Activated T-cell treated with anti-CD3 and anti-CD28 coated beads, Interleukin-2, amount 50 U/mL, for 4 hours (primary cell): ENCODE results near the gene FASN. TPM values are rescaled to one million over a fixed set of nuclear protein-coding genes. Genes with fewer than 3 reads are reported as not detected.
A peak's percentile ranks its signal among the peaks of the same experiment; 100 is the strongest.
"Not testable (repeated sequence)": the region's sequence is repeated elsewhere in the genome, so short reads cannot be mapped to it uniquely, and the experiment has no call there.

ENCODE experiments used
- ATAC-seq, 2 donors: fragments of 200-7000 bp; cut with Tn5 transposase; one replicate each; pipeline ENCODE4 v1.10.0; 2021
- DNase-seq: peaks from one replicate; pipeline ENCODE4 v3.0.0-alpha.2; 2020
- H3K27me3 Mint-ChIP-seq: one replicate; pipeline ENCODE4 v1.8.0; 2021; ENCODE audit warnings: low read depth, mixed read lengths
- H3K36me3 Mint-ChIP-seq: one replicate; pipeline ENCODE4 v1.8.0; 2022; ENCODE audit warnings: mixed read lengths; ENCODE audit not compliant: insufficient read depth
- H3K4me1 Mint-ChIP-seq: one replicate; pipeline ENCODE4 v1.8.0; 2021; ENCODE audit warnings: low read depth, mixed read lengths
- H3K4me3 Mint-ChIP-seq: one replicate; pipeline ENCODE4 v1.8.0; 2021; ENCODE audit warnings: mild to moderate bottlenecking, moderate library complexity, mixed read lengths
- H3K9me3 Mint-ChIP-seq: one replicate; pipeline ENCODE4 v1.8.0; 2021; ENCODE audit warnings: mixed read lengths
- total RNA-seq, 3 donors: library from RNA; stranded (reverse); gene quantifications; one replicate each; pipeline ENCODE4 v1.2.1, GENCODE V29; 2021

Gene FASN
- total RNA-seq, 3 donors from 2014 or later: 365 to 468 (median 403) TPM

GRCh38 chr17:82049106-82049505 lies 48.9 kb downstream of the FASN start:
- H3K36me3 Mint-ChIP-seq: peaks cover 6% of the 10 kb centered on the region
- no peak for DNase-seq
- no peaks in the 10 kb centered on the region for H3K9me3 Mint-ChIP-seq
- H3K27me3 Mint-ChIP-seq: no peaks in the 10 kb centered on the region
- peaks cover 12% of the 10 kb centered on the region for H3K4me1 Mint-ChIP-seq
- H3K4me3 Mint-ChIP-seq: no peak overlapping the region
- ATAC-seq: no peak

DNA sequence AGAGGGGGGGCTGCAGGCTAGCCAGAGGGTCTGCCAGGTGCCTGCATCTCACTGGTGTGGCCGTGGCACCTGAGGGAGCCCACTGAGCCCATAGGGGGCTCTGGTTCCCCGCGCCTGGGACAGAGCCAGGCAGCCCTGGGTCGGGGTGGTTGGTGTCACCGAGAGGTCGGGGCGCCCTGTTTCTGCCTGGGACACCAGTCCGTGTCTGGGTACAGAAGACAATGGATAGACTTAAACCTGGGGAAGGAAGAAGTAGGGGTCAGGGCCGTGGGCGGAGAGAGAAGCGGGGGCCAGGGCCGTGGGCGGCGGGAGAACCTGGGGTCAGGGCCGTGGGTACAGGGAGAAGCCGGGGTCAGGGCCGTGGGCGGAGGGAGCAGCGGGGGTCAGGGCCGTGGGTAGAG lies 49.5 kb downstream of the FASN start:
- DNase-seq (no peak), ATAC-seq (no peak)
- H3K36me3 Mint-ChIP-seq: peaks cover 6% of the 10 kb centered on the region
- H3K27me3 Mint-ChIP-seq: no peaks in the 10 kb centered on the region
- no peak overlapping the region for H3K4me3 Mint-ChIP-seq
- peaks cover 11% of the 10 kb centered on the region for H3K4me1 Mint-ChIP-seq
- no peaks in the 10 kb centered on the region for H3K9me3 Mint-ChIP-seq

GRCh38 chr17:82047914-82048570 lies 50.0 kb downstream of the FASN start:
- H3K4me1 Mint-ChIP-seq: peaks cover 11% of the 10 kb centered on the region
- no peak overlapping the region for H3K4me3 Mint-ChIP-seq
- DNase-seq (no peak), ATAC-seq (no peak)
- H3K27me3 Mint-ChIP-seq: no peaks in the 10 kb centered on the region
- H3K9me3 Mint-ChIP-seq: no peaks in the 10 kb centered on the region
- peaks cover 6% of the 10 kb centered on the region for H3K36me3 Mint-ChIP-seq

- peaks cover 6% of the 10 kb centered on the region for H3K36me3 Mint-ChIP-seq
- DNase-seq (no peak), ATAC-seq (no peak)
- no peaks in the 10 kb centered on the region for H3K9me3 Mint-ChIP-seq
- H3K4me1 Mint-ChIP-seq: peaks cover 11% of the 10 kb centered on the region
- H3K4me3 Mint-ChIP-seq: no peak overlapping the region
- H3K27me3 Mint-ChIP-seq: no peaks in the 10 kb centered on the region
Measured at GRCh38 chr17:82047379-82047778, 50.7 kb downstream of the FASN start.

GRCh38 chr17:82046903-82047302 lies 51.1 kb downstream of the FASN start:
- H3K4me3 Mint-ChIP-seq: no peak overlapping the region
- no peak for DNase-seq
- H3K9me3 Mint-ChIP-seq: no peaks in the 10 kb centered on the region
- no peaks in the 10 kb centered on the region for H3K27me3 Mint-ChIP-seq
- peaks cover 11% of the 10 kb centered on the region for H3K4me1 Mint-ChIP-seq
- peaks cover 6% of the 10 kb centered on the region for H3K36me3 Mint-ChIP-seq
- no peak for ATAC-seq

DNA sequence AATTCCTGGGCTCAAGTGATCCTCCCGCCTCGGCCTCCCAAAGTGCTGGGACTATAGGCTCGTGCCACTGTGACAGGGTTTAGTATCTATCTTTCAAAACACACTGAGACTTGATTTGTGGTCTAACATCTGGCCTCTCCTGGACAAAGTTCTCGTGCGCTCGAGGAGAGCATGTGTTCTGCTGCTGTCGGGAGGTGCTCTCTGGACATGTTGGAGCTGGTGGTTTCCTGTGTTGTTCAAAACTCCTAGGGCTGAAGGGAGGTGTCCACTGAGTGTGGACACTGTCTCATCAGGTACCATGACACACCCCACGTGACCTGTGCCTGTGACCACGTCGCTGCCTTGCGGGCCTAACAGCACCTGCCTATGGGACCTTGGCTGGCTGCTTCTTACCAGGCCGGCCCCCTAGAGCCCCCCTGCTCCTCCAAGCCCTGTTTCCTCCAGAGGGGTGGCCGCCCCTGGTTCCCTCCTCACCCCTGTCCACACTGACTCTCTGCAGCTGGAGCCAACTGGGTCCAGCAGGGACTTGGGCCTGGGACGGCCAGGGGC lies 52.0 kb downstream of the FASN start:
- no peak overlapping the region for H3K4me3 Mint-ChIP-seq

DNA sequence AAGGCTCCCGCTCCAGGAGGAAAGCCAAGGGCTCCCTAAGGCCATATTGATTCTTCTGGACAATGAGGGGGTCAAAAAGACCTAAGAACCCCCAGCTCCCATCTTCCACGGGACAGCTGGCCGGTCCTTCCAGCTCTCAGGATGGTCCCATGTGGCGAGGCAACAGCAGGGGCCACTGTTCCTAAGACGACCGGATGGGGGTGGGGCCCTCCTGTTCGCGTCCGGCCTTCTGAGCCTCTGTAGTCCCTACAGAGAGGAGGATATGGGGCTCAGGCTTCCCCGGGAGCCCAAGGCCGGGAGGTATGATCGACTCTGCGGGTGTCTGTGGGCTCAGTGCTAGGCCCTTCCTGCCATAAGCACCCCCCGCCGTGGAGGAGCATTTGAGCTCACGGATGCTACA lies 54.5 kb downstream of the FASN start:
- H3K9me3 Mint-ChIP-seq: no peaks in the 10 kb centered on the region
- no peak for ATAC-seq
- DNase-seq: no peak
- no peaks in the 10 kb centered on the region for H3K27me3 Mint-ChIP-seq
- H3K4me1 Mint-ChIP-seq: peaks cover 3% of the 10 kb centered on the region
- H3K36me3 Mint-ChIP-seq: peaks cover 6% of the 10 kb centered on the region
- H3K4me3 Mint-ChIP-seq: no peak overlapping the region

More for the DNA sequence above, 52.0 kb downstream of the FASN start:
- Mint-ChIP-seq H3K9me3 (no peaks in the 10 kb centered on the region), H3K4me1 (peaks cover 11% of the 10 kb centered on the region), H3K36me3 (peaks cover 6% of the 10 kb centered on the region), H3K27me3 (no peaks in the 10 kb centered on the region)
- ATAC-seq (no peak), DNase-seq (no peak)

GRCh38 chr17:82042649-82043048 lies 55.4 kb downstream of the FASN start:
- Mint-ChIP-seq H3K4me1 (peaks cover 8% of the 10 kb centered on the region), H3K27me3 (no peaks in the 10 kb centered on the region), H3K36me3 (peaks cover 5% of the 10 kb centered on the region), H3K9me3 (no peaks in the 10 kb centered on the region), H3K4me3 (no peak overlapping the region)
- no peak for DNase-seq
- no peak for ATAC-seq

- Mint-ChIP-seq H3K27me3 (no peaks in the 10 kb centered on the region), H3K4me1 (peaks cover 10% of the 10 kb centered on the region), H3K36me3 (no peaks in the 10 kb centered on the region), H3K9me3 (no peaks in the 10 kb centered on the region), H3K4me3 (no peak overlapping the region)
- no peak for DNase-seq
- no peak for ATAC-seq
Measured at GRCh38 chr17:82041144-82041814, 56.8 kb downstream of the FASN start.

DNA sequence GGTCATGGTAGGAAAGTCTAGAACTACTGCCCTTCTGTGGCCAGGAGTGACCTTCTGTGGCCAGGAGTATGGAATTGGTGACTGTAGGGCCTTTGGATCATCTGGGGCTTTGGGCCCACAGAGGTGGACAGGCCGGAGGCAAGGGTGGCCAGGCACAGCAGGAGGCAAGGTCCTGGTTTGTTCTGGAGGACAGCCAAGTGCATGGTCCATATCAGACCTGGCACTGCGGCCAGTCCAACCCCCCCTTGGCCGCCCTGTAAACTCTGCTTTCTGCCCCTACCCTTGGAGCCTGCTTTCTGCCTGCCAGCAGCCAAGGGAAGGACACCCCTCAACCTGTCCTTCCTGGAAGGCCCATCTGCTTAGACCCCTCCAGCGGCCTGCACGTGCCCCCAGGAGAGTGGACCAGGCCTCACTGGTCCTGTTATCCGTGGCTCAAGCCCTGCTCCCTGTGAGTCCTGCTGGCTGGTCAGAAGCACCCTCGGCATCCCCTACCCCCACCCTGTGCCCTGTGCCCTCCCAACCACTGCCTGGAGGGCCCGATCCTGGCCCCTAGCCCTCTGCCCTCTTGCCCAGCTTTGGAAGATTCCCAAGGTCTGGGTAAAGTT lies 58.2 kb downstream of the FASN start:
- H3K27me3 Mint-ChIP-seq: no peaks in the 10 kb centered on the region
- H3K36me3 Mint-ChIP-seq: peaks cover 8% of the 10 kb centered on the region
- H3K4me3 Mint-ChIP-seq: no peak overlapping the region
- DNase-seq (no peak), ATAC-seq (no peak)
- no peaks in the 10 kb centered on the region for H3K9me3 Mint-ChIP-seq
- H3K4me1 Mint-ChIP-seq: peaks cover 22% of the 10 kb centered on the region

- ATAC-seq, H3K27me3 Mint-ChIP-seq, H3K9me3 Mint-ChIP-seq, H3K4me3 Mint-ChIP-seq, H3K36me3 Mint-ChIP-seq, DNase-seq: not testable (repeated sequence)
- peaks cover 22% of the 10 kb centered on the region for H3K4me1 Mint-ChIP-seq
Measured at GRCh38 chr17:82038796-82039409, 59.1 kb downstream of the FASN start.

GRCh38 chr17:82037889-82038195 lies 60.2 kb downstream of the FASN start:
- Mint-ChIP-seq H3K4me3 (peak overlapping the region; percentile 81), H3K4me1 (peaks cover 22% of the 10 kb centered on the region), H3K36me3 (peaks cover 8% of the 10 kb centered on the region), H3K9me3 (no peaks in the 10 kb centered on the region), H3K27me3 (no peaks in the 10 kb centered on the region)
- ATAC-seq: no peak
- no peak for DNase-seq

GRCh38 chr17:82037092-82037888 lies 60.7 kb downstream of the FASN start, which contains the start of gene DCXR:
Gene DCXR (minus strand): TSS chr17:82037697. CDS start chr17:82037682, 15 bp downstream.
- Mint-ChIP-seq H3K9me3 (no peaks in the 10 kb centered on the region), H3K4me1 (peaks cover 23% of the 10 kb centered on the region), H3K4me3 (peak within 1 kb of the TSS; percentile 81), H3K36me3 (peaks cover 8% of the 10 kb centered on the region), H3K27me3 (no peaks in the 10 kb centered on the region)
- ATAC-seq (peak; percentile 96 to 97), DNase-seq (peak; percentile 89)

DNA sequence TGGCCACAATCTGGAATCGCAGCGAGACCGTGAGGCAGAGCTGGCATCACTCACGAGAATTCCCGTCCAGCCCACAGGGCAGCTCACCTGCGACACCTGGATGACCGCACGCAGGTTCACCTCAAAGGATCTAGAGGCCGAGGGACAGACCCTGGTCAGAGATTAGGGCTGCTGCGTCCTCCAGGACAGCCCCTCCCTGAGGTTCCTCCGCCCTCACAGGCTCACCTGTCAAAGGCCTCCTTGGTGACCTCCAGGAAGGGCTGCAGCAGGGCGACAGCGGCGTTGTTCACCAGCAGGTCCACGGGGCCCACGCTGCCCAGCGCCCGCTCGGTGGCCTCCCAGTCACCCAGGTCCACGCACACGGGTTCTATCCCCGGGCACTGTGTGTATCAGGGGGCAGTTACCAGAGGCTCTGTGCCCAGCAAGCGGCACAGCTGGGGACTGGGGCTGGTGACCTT lies 61.4 kb downstream of the FASN start:
- peaks cover 8% of the 10 kb centered on the region for H3K36me3 Mint-ChIP-seq
- DNase-seq: no peak
- ATAC-seq: peak in 1 of 2 donors; percentile 0
- H3K4me3 Mint-ChIP-seq: peak overlapping the region; percentile 81
- H3K4me1 Mint-ChIP-seq: peaks cover 23% of the 10 kb centered on the region
- H3K27me3 Mint-ChIP-seq: no peaks in the 10 kb centered on the region
- no peaks in the 10 kb centered on the region for H3K9me3 Mint-ChIP-seq
